KMS-11 (cell line): Measurements from ENCODE around the gene MAP3K10.

Experiments used
- H2AFZ ChIP-seq: fragments of 200-600 bp; sonication (generic); 2 replicates; pipeline ENCODE4 v1.6.1; 2016; ENCODE audit warnings: antibody characterized with exemption, mixed run types, low read depth
- H3K27ac ChIP-seq: fragments of 200-600 bp; sonication (generic); 2 replicates; pipeline ENCODE4 v1.6.1; 2016; ENCODE audit warnings: mild to moderate bottlenecking, mixed run types
- H3K27me3 ChIP-seq: fragments of 200-600 bp; sonication (generic); 2 replicates; pipeline ENCODE4 v1.6.1; 2017; ENCODE audit warnings: mild to moderate bottlenecking, low read depth, mixed run types, moderate library complexity; ENCODE audit not compliant: insufficient read depth
- H3K36me3 ChIP-seq: fragments of 200-600 bp; sonication (generic); 2 replicates; pipeline ENCODE4 v1.6.1; 2017; ENCODE audit warnings: mild to moderate bottlenecking, mixed run types; ENCODE audit not compliant: insufficient read depth
- H3K4me1 ChIP-seq: fragments of 200-600 bp; sonication (generic); 2 replicates; pipeline ENCODE4 v1.6.1; 2016; ENCODE audit warnings: mild to moderate bottlenecking, low read depth, mixed run types; ENCODE audit not compliant: poor library complexity, severe bottlenecking
- H3K4me2 ChIP-seq: fragments of 200-600 bp; sonication (generic); 2 replicates; pipeline ENCODE4 v1.7.0; 2016; ENCODE audit warnings: mild to moderate bottlenecking, mixed run types
- H3K4me3 ChIP-seq: fragments of 200-600 bp; sonication (generic); IDR thresholded peaks from 2 replicates; pipeline ENCODE4 v1.6.1; 2017; ENCODE audit warnings: low read depth, low read length, mixed read lengths; ENCODE audit not compliant: insufficient read depth
- H3K79me2 ChIP-seq: fragments of 200-600 bp; sonication (generic); 2 replicates; pipeline ENCODE4 v1.6.1; 2016; ENCODE audit warnings: low read depth, mixed run types; ENCODE audit not compliant: insufficient read depth
- H3K9ac ChIP-seq: fragments of 200-600 bp; sonication (generic); 2 replicates; pipeline ENCODE4 v1.6.1; 2016; ENCODE audit warnings: mild to moderate bottlenecking, mixed run types
- H4K20me1 ChIP-seq: fragments of 200-600 bp; sonication (generic); 2 replicates; pipeline ENCODE4 v1.6.1; 2016; ENCODE audit warnings: mild to moderate bottlenecking, mixed run types; ENCODE audit not compliant: insufficient read depth
- TF ChIP-seq, protein P1 (sequence below): fragments of 200-600 bp; sonication (generic); conservative IDR thresholded peaks from 2 replicates; pipeline ENCODE4 v1.6.1; 2017; ENCODE audit warnings: low read depth, mild to moderate bottlenecking, antibody characterized with exemption, low read length, moderate library complexity, mixed read lengths

Gene MAP3K10

DNA sequence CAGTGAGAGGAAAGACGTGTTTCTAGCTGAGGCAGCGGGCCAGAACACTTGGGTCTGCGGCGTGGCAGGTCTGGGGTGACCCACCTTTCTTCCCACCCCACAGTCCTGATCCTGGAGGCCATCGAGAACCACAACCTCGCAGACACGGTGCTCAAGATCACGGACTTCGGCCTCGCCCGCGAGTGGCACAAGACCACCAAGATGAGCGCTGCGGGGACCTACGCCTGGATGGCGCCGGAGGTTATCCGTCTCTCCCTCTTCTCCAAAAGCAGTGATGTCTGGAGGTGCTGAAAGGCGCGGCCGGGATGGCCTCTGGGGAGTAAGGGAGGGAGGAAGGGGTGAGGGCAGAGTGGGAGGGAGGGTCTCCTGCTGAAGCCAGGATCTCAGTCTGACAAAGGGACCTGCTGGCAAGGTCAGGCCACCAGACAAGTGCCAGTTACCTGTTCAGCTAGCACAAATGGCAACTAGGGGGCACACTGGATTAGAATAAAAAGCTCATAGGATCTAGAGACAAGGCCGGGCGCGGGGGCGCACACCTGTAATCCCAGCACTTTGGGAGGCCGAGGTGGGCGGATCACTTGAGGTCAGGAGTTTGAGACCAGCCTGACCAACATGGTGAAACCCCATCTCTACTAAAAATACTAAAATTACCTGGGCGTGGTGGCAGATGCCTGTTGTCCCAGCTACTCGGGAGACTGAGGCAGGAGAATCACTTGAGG, 7.2 kb downstream of the MAP3K10 start:
- Histone ChIP-seq H3K79me2 (no peaks in the 10 kb centered on the region), H3K4me2 (no peak overlapping the region), H3K27ac (no peak overlapping the region), H3K4me1 (no peaks in the 10 kb centered on the region), H2AFZ (no peak overlapping the region), H3K9ac (no peak overlapping the region), H3K27me3 (no peaks in the 10 kb centered on the region), H3K4me3 (no peak overlapping the region), H4K20me1 (no peaks in the 10 kb centered on the region), H3K36me3 (no peaks in the 10 kb centered on the region)
- TF ChIP-seq, protein P1, sequence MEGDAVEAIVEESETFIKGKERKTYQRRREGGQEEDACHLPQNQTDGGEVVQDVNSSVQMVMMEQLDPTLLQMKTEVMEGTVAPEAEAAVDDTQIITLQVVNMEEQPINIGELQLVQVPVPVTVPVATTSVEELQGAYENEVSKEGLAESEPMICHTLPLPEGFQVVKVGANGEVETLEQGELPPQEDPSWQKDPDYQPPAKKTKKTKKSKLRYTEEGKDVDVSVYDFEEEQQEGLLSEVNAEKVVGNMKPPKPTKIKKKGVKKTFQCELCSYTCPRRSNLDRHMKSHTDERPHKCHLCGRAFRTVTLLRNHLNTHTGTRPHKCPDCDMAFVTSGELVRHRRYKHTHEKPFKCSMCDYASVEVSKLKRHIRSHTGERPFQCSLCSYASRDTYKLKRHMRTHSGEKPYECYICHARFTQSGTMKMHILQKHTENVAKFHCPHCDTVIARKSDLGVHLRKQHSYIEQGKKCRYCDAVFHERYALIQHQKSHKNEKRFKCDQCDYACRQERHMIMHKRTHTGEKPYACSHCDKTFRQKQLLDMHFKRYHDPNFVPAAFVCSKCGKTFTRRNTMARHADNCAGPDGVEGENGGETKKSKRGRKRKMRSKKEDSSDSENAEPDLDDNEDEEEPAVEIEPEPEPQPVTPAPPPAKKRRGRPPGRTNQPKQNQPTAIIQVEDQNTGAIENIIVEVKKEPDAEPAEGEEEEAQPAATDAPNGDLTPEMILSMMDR: no peak

DNA sequence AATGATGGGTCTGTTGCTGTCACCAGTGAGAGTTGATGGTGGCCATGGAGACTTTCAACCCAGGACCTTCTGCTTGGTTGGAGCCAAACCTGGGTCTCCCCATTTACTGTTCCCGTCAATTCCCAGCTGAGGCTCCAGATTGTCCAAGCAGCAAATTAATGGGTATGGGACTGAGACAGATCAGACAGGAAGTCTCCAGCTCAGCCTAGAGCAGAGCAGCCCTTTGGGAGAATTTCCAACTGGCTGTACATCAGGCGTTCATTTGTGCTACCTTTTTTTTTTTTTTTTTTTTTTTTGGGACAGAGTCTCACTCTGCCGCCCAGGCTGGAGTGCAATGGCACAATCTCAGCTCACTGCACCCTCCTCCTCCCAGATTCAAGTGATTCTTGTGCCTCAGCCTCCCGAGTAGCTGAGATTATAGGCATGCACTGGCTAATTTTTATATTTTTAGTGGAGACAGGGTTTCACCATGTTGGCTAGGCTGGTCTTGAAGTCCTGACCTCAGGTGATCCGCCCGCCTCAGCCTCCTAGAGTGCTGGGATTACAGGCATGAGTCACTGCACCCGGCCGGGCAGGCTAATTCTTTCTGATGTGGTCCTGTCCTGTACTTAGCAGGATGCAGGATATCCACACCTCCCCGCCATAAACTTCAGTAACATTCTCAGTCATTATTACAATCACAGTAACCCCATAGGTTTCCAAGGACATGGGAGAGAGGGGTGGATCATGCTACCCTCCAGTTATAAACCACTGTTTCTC, 9.3 kb downstream of the MAP3K10 start:
- H2AFZ ChIP-seq: no peak overlapping the region
- H3K4me2 ChIP-seq: no peak overlapping the region
- no peak overlapping the region for H3K4me3 ChIP-seq
- H3K4me1 ChIP-seq: no peaks in the 10 kb centered on the region
- H3K79me2 ChIP-seq: no peaks in the 10 kb centered on the region
- TF ChIP-seq, protein P1: no peak
- H4K20me1 ChIP-seq: no peaks in the 10 kb centered on the region
- no peaks in the 10 kb centered on the region for H3K27me3 ChIP-seq
- no peak overlapping the region for H3K27ac ChIP-seq
- H3K36me3 ChIP-seq: no peaks in the 10 kb centered on the region
- no peak overlapping the region for H3K9ac ChIP-seq

DNA sequence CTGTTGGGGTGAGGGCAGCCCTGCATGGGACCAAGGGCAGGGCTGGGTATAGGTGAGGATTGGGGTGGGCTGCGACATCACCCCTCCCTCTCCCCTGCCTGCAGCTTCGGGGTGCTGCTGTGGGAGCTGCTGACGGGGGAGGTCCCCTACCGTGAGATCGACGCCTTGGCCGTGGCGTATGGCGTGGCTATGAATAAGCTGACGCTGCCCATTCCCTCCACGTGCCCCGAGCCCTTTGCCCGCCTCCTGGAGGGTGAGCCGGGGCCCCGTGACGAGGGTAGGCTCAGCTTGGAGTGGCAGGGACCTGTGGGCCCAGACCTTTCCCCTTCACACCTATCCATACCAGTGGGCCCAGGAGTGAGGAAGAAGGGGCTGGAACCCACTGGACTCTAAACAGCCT, 13.2 kb downstream of the MAP3K10 start:
- no peaks in the 10 kb centered on the region for H3K4me1 ChIP-seq
- no peak overlapping the region for H2AFZ ChIP-seq
- H3K36me3 ChIP-seq: no peaks in the 10 kb centered on the region
- no peaks in the 10 kb centered on the region for H3K27me3 ChIP-seq
- no peak overlapping the region for H3K9ac ChIP-seq
- H3K4me3 ChIP-seq: no peak overlapping the region
- H4K20me1 ChIP-seq: no peaks in the 10 kb centered on the region
- no peaks in the 10 kb centered on the region for H3K79me2 ChIP-seq
- no peak overlapping the region for H3K27ac ChIP-seq
- H3K4me2 ChIP-seq: no peak overlapping the region
- TF ChIP-seq, protein P1: no peak

DNA sequence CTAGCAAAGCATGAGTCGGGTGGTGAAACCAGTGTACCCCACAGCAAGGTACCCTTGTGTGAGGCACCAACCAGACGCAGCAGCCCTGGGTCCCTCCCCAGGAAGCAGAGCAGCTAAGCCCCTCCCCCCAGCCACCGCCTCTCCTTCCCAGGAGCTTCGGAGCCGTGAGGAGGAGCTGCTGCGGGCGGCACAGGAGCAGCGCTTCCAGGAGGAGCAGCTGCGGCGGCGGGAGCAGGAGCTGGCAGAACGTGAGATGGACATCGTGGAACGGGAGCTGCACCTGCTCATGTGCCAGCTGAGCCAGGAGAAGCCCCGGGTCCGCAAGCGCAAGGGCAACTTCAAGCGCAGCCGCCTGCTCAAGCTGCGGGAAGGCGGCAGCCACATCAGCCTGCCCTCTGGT, 14.5 kb downstream of the MAP3K10 start:
- Histone ChIP-seq H2AFZ (no peak overlapping the region), H3K9ac (no peak overlapping the region), H3K79me2 (no peaks in the 10 kb centered on the region), H3K4me1 (no peaks in the 10 kb centered on the region), H3K4me3 (no peak overlapping the region), H3K4me2 (no peak overlapping the region), H4K20me1 (no peaks in the 10 kb centered on the region), H3K36me3 (no peaks in the 10 kb centered on the region), H3K27me3 (no peaks in the 10 kb centered on the region), H3K27ac (no peak overlapping the region)
- TF ChIP-seq, protein P1: no peak
